ENCODE measurements around the gene MORF4L1.

DNA sequence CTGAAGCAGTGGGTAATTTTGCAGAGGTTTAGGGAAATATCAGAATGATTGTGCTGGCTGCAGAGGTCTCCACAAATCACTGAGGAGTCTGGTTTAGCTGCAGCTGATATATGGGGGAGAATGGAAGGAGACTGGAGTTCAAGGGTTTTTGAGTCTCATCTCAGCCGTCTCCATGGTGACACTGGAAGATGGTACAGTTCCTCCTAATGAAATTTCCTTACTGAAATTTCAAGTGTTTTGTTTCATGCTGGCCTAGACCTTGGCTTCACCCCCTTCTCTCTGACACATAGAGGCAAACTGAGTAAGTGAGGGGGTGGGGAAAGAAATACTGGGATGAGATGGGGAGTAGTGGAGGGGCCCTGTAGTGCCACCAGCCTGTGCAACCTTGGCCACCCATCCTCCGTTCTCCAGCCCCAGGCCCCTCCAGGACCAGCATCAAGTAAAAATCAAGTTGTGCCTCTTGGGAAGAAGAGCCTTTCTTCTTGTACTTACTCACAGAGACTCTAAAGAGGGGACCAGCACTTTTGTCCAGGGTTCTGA, 17.8 kb upstream of the MORF4L1 start:
- TF ChIP-seq, protein P1, sequence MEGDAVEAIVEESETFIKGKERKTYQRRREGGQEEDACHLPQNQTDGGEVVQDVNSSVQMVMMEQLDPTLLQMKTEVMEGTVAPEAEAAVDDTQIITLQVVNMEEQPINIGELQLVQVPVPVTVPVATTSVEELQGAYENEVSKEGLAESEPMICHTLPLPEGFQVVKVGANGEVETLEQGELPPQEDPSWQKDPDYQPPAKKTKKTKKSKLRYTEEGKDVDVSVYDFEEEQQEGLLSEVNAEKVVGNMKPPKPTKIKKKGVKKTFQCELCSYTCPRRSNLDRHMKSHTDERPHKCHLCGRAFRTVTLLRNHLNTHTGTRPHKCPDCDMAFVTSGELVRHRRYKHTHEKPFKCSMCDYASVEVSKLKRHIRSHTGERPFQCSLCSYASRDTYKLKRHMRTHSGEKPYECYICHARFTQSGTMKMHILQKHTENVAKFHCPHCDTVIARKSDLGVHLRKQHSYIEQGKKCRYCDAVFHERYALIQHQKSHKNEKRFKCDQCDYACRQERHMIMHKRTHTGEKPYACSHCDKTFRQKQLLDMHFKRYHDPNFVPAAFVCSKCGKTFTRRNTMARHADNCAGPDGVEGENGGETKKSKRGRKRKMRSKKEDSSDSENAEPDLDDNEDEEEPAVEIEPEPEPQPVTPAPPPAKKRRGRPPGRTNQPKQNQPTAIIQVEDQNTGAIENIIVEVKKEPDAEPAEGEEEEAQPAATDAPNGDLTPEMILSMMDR (IDR thresholded peaks at IDR 0.05; ENCODE audit: poor library complexity) = no peak
- no peak for TF ChIP-seq EZH2phosphoT487 (IDR thresholded peaks at IDR 0.05; ENCODE audit: low read depth, severe bottlenecking, unreplicated experiment)
- TF ChIP-seq EZH2 (IDR thresholded peaks at IDR 0.05; ENCODE audit: borderline replicate concordance) = no peak
